Fibroblast of pulmonary artery (primary cell): ENCODE data around the gene GTPBP4.

Experiments used
- DNase-seq: peaks from one replicate; pipeline ENCODE4 v3.0.0-alpha.2; 2010; ENCODE audit warnings: low read depth
- H3K4me3 ChIP-seq: replicated peaks from 2 replicates; pipeline ENCODE4 v1.5.1; 2011; ENCODE audit warnings: low read depth, mild to moderate bottlenecking, control low read depth, low read length, moderate library complexity
- TF ChIP-seq, protein P1 (sequence below): IDR thresholded peaks from 2 replicates; pipeline ENCODE4 v1.5.1; 2011; ENCODE audit warnings: mild to moderate bottlenecking, control low read depth, low read length, inconsistent platforms; ENCODE audit errors: missing control alignments

The GTPBP4 gene

DNA sequence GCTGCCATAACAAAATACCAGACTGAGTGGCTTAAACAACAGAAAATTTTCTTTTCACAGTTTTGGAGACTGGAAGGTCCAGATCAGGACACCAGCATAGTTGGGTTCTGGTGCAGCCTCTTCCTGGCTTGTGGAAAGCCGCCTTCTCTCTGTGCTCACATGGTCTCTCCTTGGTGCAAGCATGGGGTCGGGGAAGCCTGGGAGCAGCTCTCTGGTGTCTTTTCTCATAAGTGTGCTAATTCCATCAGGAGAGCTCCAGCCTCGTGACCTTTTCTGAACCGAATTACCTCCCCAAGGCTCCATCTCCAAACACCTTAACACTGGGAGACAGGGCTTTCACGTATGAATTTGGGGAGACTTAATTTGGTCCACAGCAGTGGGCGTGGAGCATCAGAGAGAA lies 4.8 kb upstream of the GTPBP4 start:
- TF ChIP-seq, protein P1, sequence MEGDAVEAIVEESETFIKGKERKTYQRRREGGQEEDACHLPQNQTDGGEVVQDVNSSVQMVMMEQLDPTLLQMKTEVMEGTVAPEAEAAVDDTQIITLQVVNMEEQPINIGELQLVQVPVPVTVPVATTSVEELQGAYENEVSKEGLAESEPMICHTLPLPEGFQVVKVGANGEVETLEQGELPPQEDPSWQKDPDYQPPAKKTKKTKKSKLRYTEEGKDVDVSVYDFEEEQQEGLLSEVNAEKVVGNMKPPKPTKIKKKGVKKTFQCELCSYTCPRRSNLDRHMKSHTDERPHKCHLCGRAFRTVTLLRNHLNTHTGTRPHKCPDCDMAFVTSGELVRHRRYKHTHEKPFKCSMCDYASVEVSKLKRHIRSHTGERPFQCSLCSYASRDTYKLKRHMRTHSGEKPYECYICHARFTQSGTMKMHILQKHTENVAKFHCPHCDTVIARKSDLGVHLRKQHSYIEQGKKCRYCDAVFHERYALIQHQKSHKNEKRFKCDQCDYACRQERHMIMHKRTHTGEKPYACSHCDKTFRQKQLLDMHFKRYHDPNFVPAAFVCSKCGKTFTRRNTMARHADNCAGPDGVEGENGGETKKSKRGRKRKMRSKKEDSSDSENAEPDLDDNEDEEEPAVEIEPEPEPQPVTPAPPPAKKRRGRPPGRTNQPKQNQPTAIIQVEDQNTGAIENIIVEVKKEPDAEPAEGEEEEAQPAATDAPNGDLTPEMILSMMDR = no peak
- DNase-seq = no peak
- no peak overlapping the region for H3K4me3 ChIP-seq

DNA sequence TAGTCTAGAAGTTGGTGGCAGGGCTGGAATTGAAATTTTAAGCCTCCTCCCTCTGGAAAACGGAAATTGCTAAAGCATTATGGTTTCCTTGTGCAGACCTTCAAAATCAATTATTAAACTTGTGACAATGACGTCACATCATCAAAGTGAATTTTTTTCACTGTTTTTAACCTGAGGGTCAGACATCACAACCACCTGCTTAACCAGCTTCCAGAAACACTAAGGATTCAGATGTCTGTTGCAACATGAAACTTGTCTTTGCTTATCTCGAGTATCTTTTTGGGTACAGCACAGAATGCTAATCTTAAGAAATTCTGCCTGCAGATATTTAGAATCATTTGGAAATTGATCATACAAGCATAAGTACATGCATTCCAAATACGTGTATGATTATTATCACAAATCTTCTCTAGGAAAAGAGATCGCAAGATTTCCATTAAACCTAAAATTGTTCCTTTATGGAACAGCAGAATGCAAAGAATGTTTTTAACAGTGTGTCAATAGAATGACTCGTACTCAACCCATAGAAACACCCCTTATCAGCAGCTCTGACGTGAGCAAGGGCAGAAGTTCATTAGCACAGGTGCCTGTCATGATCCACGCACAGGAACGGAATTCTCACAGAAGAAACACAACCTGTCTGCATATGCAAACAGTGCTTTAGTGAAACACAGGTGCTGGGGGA lies 4.1 kb upstream of the GTPBP4 start:
- no peak overlapping the region for H3K4me3 ChIP-seq
- TF ChIP-seq, protein P1 = no peak
- DNase-seq = no peak

DNA sequence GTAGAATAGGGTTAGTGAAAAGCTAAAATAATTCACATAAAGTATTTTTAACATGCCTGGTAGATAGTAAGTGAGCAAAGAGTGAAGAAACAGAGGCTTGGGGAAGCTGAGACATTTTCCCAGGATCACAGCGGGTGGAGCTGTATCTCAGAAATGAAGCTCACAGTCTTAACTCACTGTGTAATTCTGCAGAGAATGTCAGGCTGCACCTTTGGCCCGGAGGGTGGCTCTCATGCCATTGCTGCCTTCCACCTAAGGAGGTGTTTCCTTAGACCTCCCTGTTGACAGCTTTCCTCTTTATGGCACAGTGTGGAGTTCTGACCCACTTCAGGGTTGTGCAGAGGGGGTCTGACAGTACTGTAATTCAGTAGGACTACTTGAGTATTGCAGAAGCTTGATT lies 2.9 kb upstream of the GTPBP4 start:
- TF ChIP-seq, protein P1 = no peak
- no peak overlapping the region for H3K4me3 ChIP-seq
- DNase-seq = no peak

DNA sequence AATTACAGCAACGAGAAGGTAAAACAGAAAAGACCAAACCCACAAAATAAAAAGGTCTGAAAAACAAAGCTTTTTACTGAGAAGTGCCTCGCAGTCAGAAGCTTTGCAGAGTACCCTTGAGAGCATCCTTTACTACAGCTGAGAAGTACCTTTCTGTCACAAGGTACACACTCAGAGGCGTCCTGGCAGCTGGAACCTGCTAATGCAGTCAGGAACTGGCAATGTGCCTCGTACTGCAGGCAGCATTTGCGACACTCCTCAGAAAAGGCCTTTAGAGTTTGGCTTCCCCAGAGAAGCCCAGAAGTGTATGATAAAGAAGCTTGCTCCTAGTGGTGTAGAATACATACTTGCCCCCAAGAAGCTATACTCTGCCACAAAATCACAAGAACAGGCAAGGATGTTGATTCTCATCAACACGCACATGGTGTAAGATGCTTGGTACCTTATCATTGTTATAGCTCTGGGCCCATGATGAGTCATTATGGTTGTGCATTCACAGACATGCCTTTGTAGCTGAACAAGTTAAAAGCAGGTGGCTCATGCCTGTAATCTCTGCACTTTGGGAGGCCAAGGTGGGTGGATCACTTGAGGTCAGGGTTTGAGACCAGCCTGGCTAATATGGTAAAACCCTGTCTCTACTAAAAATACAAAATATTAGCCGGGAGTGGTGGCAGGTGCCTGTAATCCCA lies 2.0 kb upstream of the GTPBP4 start:
- DNase-seq = peak; percentile 66
- no peak overlapping the region for H3K4me3 ChIP-seq
- TF ChIP-seq, protein P1 = no peak

DNA sequence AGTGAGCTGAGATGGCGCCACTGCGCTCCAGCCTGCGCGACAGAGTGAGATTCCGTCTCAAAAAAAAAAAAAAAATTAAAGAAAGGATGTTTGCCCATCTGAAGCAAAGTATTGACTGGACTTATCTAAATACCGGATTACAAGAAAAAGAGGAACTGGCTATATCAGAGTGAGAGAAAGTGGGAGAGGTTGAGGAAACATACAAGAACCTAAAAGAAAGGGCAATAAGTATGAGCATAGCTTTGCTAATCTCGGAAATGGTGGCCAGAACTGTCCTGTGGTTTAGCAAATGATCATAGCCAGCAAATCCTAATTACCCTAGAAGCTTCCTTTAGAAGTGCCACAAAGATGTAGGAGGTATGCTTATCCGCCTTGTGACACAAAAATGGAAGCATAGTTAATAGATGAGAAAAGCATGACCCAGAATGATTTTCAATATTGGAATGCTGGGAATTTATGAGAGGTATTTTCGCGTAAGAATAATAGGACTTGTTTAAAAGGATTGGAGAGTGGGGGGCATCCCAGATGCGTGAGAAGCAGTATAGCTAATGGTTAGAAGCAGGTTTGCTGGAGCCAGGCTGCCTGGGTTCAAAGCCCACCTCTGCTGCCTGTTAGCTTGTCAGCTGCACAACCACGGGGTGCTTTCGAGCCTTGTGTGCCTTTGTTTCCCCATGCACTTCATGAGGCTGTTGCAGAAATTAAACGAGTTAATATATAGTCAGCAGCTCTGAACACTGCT lies 1.2 kb upstream of the GTPBP4 start:
- TF ChIP-seq, protein P1 = no peak
- DNase-seq = peak; percentile 57

DNA sequence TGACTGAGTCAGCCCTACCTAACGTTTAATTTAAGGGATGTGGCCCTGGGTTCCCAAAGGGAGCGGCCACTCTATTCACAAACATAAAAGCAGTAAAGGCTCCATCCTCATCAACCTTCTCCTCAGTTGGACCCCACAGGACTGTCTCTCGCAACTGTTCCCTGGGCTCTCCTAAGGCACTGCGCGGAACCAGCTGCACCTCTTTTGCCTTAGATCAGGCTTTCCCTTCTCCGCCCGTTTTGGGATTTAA lies 689 bp upstream of the GTPBP4 start:
- H3K4me3 ChIP-seq = peak overlapping the region; percentile 99
- DNase-seq = no peak
- TF ChIP-seq, protein P1 = no peak

More for the DNA sequence above, 1.2 kb upstream of the GTPBP4 start:
- peak overlapping the region; percentile 99 for H3K4me3 ChIP-seq
